Measurements from ENCODE around the gene DNAI1.

Gene DNAI1

DNA sequence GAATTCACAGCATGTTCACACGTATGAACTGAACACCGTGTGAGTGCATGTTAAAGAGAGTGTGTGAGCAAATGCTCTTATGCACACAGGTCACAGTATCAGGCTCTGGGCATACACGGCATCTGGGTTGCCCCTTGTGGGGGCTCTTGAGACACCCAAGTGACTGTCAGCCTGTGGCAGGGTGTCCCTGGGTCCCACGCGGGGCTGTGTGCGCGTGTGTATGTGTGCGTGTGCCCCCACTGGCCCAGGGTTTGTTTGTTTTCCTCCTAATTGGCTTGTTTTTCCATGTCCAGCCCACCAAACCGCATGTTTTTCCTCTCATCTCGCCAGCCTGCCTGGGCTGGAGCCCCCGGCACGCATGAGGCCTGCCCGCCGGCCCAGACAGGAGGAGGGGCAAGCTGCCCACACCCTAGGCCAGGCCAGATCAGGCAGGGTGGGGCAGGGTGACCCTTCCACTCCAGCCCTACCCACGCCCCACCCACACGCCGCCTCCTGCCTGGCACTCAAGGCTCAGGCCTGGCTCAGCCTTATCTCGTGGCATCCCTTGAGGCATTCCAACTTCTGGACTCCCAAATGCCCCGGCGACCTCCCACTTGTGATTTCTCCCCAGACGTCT, 102.1 kb downstream of the DNAI1 start:
- DNase-seq, result no peak

- no peak for DNase-seq
Measured at GRCh38 chr9:34562135-34562745, 103.6 kb downstream of the DNAI1 start.

- no peak for DNase-seq
Measured at GRCh38 chr9:34563262-34563661, 104.7 kb downstream of the DNAI1 start.

DNA sequence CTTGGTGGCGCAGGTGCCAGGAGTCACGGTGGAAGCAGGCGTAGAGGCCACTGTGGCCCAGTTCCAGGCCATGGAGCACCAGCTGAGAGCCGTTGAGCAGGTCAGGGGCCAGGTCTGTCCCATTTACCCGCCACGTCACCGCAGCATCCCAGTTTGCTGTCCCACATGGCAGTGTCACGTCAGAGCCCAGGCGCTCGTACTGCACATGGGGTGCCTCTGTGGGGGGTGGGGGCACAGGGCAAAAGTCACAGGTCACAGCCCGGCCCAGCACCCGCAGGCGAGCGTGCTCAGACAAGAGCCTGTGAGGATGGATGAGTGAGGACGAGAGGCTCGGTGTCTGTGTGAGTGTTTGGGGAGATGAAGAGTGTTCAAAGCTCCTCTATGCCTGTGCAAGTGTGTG, 106.0 kb downstream of the DNAI1 start:
- no peak for DNase-seq

DNA sequence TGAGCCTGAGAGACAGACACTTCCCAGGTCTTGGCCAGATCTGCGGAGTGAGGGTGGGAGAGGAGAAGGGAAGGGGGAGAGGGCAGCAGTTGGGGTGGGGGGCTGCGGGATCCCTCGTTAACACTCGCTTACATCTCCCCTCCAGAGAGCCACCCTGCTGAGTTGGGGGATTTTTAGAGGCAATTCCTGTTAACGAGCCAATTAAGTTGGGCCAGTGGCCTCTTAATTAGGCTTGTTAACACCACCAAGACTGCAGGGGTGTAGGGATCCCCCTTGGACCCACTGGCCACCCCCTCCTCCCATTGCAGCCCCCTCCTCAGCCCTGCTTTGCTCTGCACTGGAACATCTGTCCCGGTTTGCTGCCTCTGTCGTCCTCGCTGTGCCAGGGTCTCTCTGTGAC, 107.3 kb downstream of the DNAI1 start:
- DNase-seq, result no peak

- no peak for DNase-seq
Measured at GRCh38 chr9:34566322-34566721, 107.7 kb downstream of the DNAI1 start.

DNA sequence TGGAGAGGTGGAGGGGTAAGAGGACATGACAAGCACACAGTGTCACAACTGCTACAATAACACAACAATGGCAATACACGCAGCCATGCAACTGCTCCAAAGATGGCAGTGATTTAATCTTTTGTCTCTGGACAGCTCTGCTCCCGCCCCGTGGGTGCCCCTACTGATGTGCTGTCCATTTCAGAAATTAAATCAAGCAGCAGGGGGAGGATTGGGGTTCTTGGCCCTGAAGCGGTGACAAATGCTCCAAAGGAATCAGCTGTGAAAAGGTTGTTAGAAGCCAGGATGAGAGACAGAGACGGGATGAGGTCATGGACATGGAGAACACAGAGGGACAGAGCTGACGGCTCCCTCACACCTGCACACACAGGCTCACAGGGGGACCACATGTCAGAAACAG, 108.4 kb downstream of the DNAI1 start:
- DNase-seq, result no peak

GRCh38 chr9:34568133-34568532, 109.5 kb downstream of the DNAI1 start:
- DNase-seq, result no peak

- no peak for DNase-seq
Measured at GRCh38 chr9:34568774-34569173, 110.2 kb downstream of the DNAI1 start.

GRCh38 chr9:34570376-34570775, 111.8 kb downstream of the DNAI1 start:
- DNase-seq, result no peak

All from CD4-positive, alpha-beta T cell treated with Interleukin-15 for 1 hour (primary cell).